Activated naive CD4-positive, alpha-beta T cell treated with anti-CD3 and anti-CD28 coated beads, Interleukin-2, amount 50 U/mL, for 16 hours (primary cell): Measurements from ENCODE around the gene UBE2G2.

Experiments used
- DNase-seq: peaks from one replicate; pipeline ENCODE4 v3.0.0-alpha.2; 2020

Gene UBE2G2

GRCh38 chr21:44814498-44815023 is 12.9 kb upstream of the UBE2G2 start:
- DNase-seq = no peak

- no peak for DNase-seq
Observed at GRCh38 chr21:44813727-44814126, 12.1 kb upstream of the UBE2G2 start.

GRCh38 chr21:44813149-44813548 is 11.5 kb upstream of the UBE2G2 start:
- no peak for DNase-seq

- no peak for DNase-seq
Observed at GRCh38 chr21:44812640-44813039, 11.0 kb upstream of the UBE2G2 start.

- no peak for DNase-seq
Observed at GRCh38 chr21:44810779-44811178, 9.2 kb upstream of the UBE2G2 start.

- no peak for DNase-seq
Observed at GRCh38 chr21:44805859-44806258, 4.2 kb upstream of the UBE2G2 start.

- DNase-seq = no peak
Observed at GRCh38 chr21:44805226-44805625, 3.6 kb upstream of the UBE2G2 start.

- DNase-seq = no peak
Observed at GRCh38 chr21:44804762-44805161, 3.1 kb upstream of the UBE2G2 start.

GRCh38 chr21:44803651-44804050 is 2.0 kb upstream of the UBE2G2 start:
- no peak for DNase-seq

- DNase-seq = no peak
Observed at GRCh38 chr21:44802396-44803153, 955 bp upstream of the UBE2G2 start.

GRCh38 chr21:44800971-44801467 is 601 bp downstream of the UBE2G2 start:
- no peak for DNase-seq

GRCh38 chr21:44800103-44800502 is 1.5 kb downstream of the UBE2G2 start:
- no peak for DNase-seq

GRCh38 chr21:44799646-44800045 is 2.0 kb downstream of the UBE2G2 start:
- no peak for DNase-seq

- DNase-seq = no peak
Observed at GRCh38 chr21:44797775-44798174, 3.8 kb downstream of the UBE2G2 start.

- DNase-seq = no peak
Observed at GRCh38 chr21:44795342-44795741, 6.3 kb downstream of the UBE2G2 start.

- no peak for DNase-seq
Observed at GRCh38 chr21:44793592-44794374, 7.8 kb downstream of the UBE2G2 start.

- DNase-seq = peak; percentile 33
Observed at GRCh38 chr21:44792702-44793591, 8.7 kb downstream of the UBE2G2 start.

- DNase-seq = no peak
Observed at GRCh38 chr21:44791993-44792392, 9.6 kb downstream of the UBE2G2 start.

GRCh38 chr21:44791246-44791645 is 10.4 kb downstream of the UBE2G2 start:
- no peak for DNase-seq

GRCh38 chr21:44790368-44790767 is 11.3 kb downstream of the UBE2G2 start:
- DNase-seq = no peak

- DNase-seq = no peak
Observed at GRCh38 chr21:44789880-44790279, 11.7 kb downstream of the UBE2G2 start.

- no peak for DNase-seq
Observed at GRCh38 chr21:44785620-44786335, 15.8 kb downstream of the UBE2G2 start.
